ENCODE measurements around the gene GIPC3.
A peak's percentile ranks its signal among the peaks of the same experiment; 100 is the strongest.
"Not testable (repeated sequence)": the region's sequence is repeated elsewhere in the genome, so short reads cannot be mapped to it uniquely, and the experiment has no call there.

Gene GIPC3

GRCh38 chr19:3551792-3552095, 33.5 kb upstream of the GIPC3 start:
- DNase-seq, result no peak

- peak in 1 of 2 donors; percentile 47 for DNase-seq
These were observed 30.8 kb upstream of the GIPC3 start for GRCh38 chr19:3554254-3555083.

- DNase-seq, result no peak
These were observed 29.4 kb upstream of the GIPC3 start for GRCh38 chr19:3555653-3556422.

GRCh38 chr19:3556423-3556977, 28.8 kb upstream of the GIPC3 start:
- no peak for DNase-seq

- DNase-seq, result peak; percentile 23 to 52
These were observed 28.3 kb upstream of the GIPC3 start for GRCh38 chr19:3556978-3557460.

- peak; percentile 79 to 84 for DNase-seq
These were observed 27.6 kb upstream of the GIPC3 start, which contains the start of gene MFSD12 for GRCh38 chr19:3557461-3558248. Gene MFSD12, minus strand, starts transcription at chr19:3557586. Its CDS starts 183 bp downstream, at chr19:3557403.

- DNase-seq, result no peak
These were observed 21.4 kb upstream of the GIPC3 start for GRCh38 chr19:3563709-3564524.

GRCh38 chr19:3565139-3565538, 20.1 kb upstream of the GIPC3 start:
- DNase-seq, result no peak

GRCh38 chr19:3570042-3570441, 15.2 kb upstream of the GIPC3 start:
- DNase-seq, result not testable (repeated sequence)

- DNase-seq, result no peak
These were observed 14.7 kb upstream of the GIPC3 start for GRCh38 chr19:3570606-3571011.

GRCh38 chr19:3572132-3572854, 13.0 kb upstream of the GIPC3 start:
- peak; percentile 90 to 99 for DNase-seq

- DNase-seq, result no peak
These were observed 12.5 kb upstream of the GIPC3 start, which contains the start of gene HMG20B for GRCh38 chr19:3572855-3573161. Gene HMG20B, plus strand, starts transcription at chr19:3572944. Its CDS starts 366 bp downstream, at chr19:3573310.

GRCh38 chr19:3573162-3573857, 12.0 kb upstream of the GIPC3 start:
- no peak for DNase-seq

- DNase-seq, result peak; percentile 67 to 77
These were observed 11.2 kb upstream of the GIPC3 start for GRCh38 chr19:3573858-3574637.

GRCh38 chr19:3575260-3575741, 10.0 kb upstream of the GIPC3 start:
- no peak for DNase-seq

- no peak for DNase-seq
These were observed 9.2 kb upstream of the GIPC3 start for GRCh38 chr19:3575949-3576673.

- DNase-seq, result no peak
These were observed 8.4 kb upstream of the GIPC3 start for GRCh38 chr19:3576696-3577443.

- DNase-seq, result no peak
These were observed 7.4 kb upstream of the GIPC3 start for GRCh38 chr19:3577723-3578344.

Data from bone marrow (tissue), 2 donors.